LNCaP clone FGC (cell line): ENCODE data around the gene CHD5.

Source experiments
- DNase-seq: peaks from one replicate; pipeline ENCODE4 v3.0.0-alpha.2; 2011; ENCODE audit warnings: low read depth
- H3K4me3 ChIP-seq: 2 replicates; pipeline ENCODE4 v1.5.1; 2011; ENCODE audit warnings: mild to moderate bottlenecking, low read depth, low read length, control low read depth
- CTCF ChIP-seq: IDR thresholded peaks from 2 replicates; pipeline ENCODE4 v1.5.1; 2012; ENCODE audit warnings: mild to moderate bottlenecking; ENCODE audit not compliant: control insufficient read depth, insufficient read depth; ENCODE audit errors: extremely low read depth

The CHD5 gene

GRCh38 chr1:6084781-6085495 is 95.2 kb downstream of the CHD5 start:
- no peak overlapping the region for H3K4me3 ChIP-seq
- no peak for TF ChIP-seq CTCF
- no peak for DNase-seq

GRCh38 chr1:6083801-6084446 is 96.2 kb downstream of the CHD5 start:
- TF ChIP-seq CTCF: no peak
- H3K4me3 ChIP-seq: no peak overlapping the region
- no peak for DNase-seq

GRCh38 chr1:6083385-6083784 is 96.7 kb downstream of the CHD5 start:
- DNase-seq: no peak

GRCh38 chr1:6082430-6082971 is 97.6 kb downstream of the CHD5 start:
- DNase-seq: no peak
- no peak overlapping the region for H3K4me3 ChIP-seq

More at GRCh38 chr1:6083385-6083784, 96.7 kb downstream of the CHD5 start:
- H3K4me3 ChIP-seq: no peak overlapping the region
- no peak for TF ChIP-seq CTCF

GRCh38 chr1:6081901-6082300 is 98.2 kb downstream of the CHD5 start:
- no peak overlapping the region for H3K4me3 ChIP-seq
- TF ChIP-seq CTCF: no peak
- no peak for DNase-seq

More at GRCh38 chr1:6082430-6082971, 97.6 kb downstream of the CHD5 start:
- 0 out of 2 replicates have a peak, but pooled peaks have one; percentile 8 for TF ChIP-seq CTCF

GRCh38 chr1:6080469-6080868 is 99.7 kb downstream of the CHD5 start:
- no peak for DNase-seq
- peak; percentile 41 for TF ChIP-seq CTCF

More at GRCh38 chr1:6080469-6080868, 99.7 kb downstream of the CHD5 start:
- no peak overlapping the region for H3K4me3 ChIP-seq
